Suprapubic skin (tissue), 4 donors: ENCODE data around the gene UGT1A4.

Experiments used
- EP300 ChIP-seq: sonication (generic); formaldehyde crosslinking; IDR thresholded peaks from one replicate; pipeline ENCODE4 v1.6.1; 2017; ENCODE audit warnings: antibody characterized with exemption
- POLR2A ChIP-seq, 2 donors: fragments of 450-650 bp; IDR thresholded peaks; one replicate each; pipeline ENCODE4 v1.6.1; 2017; ENCODE audit warnings: antibody characterized with exemption in 2 of 2, mild to moderate bottlenecking in 2 of 2, moderate library complexity in 2 of 2
- POLR2AphosphoS5 ChIP-seq, 3 donors: sonication (generic); formaldehyde crosslinking; IDR thresholded peaks; one replicate each; pipeline ENCODE4 v1.6.1; 2017; ENCODE audit warnings: antibody characterized with exemption in 3 of 3
- TF ChIP-seq, protein P1 (sequence below), 2 donors: fragments of 200-600 bp in 1 of 2; fragments of 450-650 bp in 1 of 2; sonication (generic) in 1 of 2; IDR thresholded peaks; one replicate each; pipeline ENCODE4 v1.5.1; 2016 to 2019; ENCODE audit warnings: antibody characterized with exemption in 2 of 2, mild to moderate bottlenecking in 1 of 2, moderate library complexity in 1 of 2

DNA sequence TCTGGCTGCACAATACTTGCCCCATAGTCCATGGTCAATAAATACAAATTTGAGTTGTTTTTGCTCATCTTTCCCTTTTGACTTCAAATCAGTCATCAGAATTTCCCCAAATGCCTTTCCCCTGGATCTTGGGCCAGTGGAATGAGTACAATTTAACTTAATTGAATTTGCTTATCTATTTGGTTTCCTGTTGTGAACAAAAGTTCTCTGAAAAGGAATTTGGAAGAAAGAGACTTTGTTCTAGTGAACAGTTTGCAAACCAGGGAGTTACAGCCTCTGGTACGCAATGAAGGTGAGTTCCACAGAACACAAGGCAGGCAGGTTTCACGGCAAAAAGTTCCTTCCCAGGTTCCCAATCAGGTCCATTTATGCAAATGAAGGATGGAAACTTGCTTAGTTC lies 40.3 kb downstream of the UGT1A4 start:
- TF ChIP-seq, protein P1, sequence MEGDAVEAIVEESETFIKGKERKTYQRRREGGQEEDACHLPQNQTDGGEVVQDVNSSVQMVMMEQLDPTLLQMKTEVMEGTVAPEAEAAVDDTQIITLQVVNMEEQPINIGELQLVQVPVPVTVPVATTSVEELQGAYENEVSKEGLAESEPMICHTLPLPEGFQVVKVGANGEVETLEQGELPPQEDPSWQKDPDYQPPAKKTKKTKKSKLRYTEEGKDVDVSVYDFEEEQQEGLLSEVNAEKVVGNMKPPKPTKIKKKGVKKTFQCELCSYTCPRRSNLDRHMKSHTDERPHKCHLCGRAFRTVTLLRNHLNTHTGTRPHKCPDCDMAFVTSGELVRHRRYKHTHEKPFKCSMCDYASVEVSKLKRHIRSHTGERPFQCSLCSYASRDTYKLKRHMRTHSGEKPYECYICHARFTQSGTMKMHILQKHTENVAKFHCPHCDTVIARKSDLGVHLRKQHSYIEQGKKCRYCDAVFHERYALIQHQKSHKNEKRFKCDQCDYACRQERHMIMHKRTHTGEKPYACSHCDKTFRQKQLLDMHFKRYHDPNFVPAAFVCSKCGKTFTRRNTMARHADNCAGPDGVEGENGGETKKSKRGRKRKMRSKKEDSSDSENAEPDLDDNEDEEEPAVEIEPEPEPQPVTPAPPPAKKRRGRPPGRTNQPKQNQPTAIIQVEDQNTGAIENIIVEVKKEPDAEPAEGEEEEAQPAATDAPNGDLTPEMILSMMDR (IDR thresholded peaks at IDR 0.05), result no peak
- no peak for TF ChIP-seq POLR2AphosphoS5 (IDR thresholded peaks at IDR 0.05)
- no peak for TF ChIP-seq EP300
- no peak for TF ChIP-seq POLR2A (IDR thresholded peaks at IDR 0.05)
